IMR-90 (cell line): ENCODE data around the gene PXDC1. TPM values are rescaled to one million over a fixed set of nuclear protein-coding genes. Genes with fewer than 3 reads are reported as not detected.

Experiments
- ATAC-seq: fragments of 200-7000 bp; cut with Tn5 transposase; 2 replicates; pipeline ENCODE4 v1.9.1; 2020; ENCODE audit warnings: low read depth, mild to moderate bottlenecking, moderate library complexity
- BruUV-seq: library from RNA; stranded (reverse); fragments of 400-500 nt; replicated peaks from 2 replicates; lab custom pipeline; 2021; lab: Mats Ljungman, UMichigan
- CTCF ChIA-PET: fragments of 300-600 bp; formaldehyde crosslinking; extraction: SDS; loops from one replicate; lab custom pipeline; 2021; ENCODE audit warnings: antibody characterized with exemption; lab: Yijun Ruan, JAX
- POLR2A ChIA-PET: fragments of 300-600 bp; sonication (Branson Sonifier 250); formaldehyde crosslinking; loops from one replicate; lab custom pipeline; 2022; ENCODE audit warnings: antibody characterized with exemption; ENCODE audit not compliant: unreplicated experiment; lab: Charles Lee
- DNase-seq: peaks from one replicate; pipeline ENCODE4 v3.0.0; 2013
- H2AFZ ChIP-seq: replicated peaks from 2 replicates; pipeline ENCODE3; 2013; ENCODE audit warnings: low read length, mild to moderate bottlenecking; ENCODE audit not compliant: poor library complexity
- H2AK5ac ChIP-seq: 2 replicates; pipeline ENCODE4 v1.6.1; 2013; ENCODE audit warnings: low read depth, low read length, inconsistent platforms
- H2AK9ac ChIP-seq: replicated peaks from 2 replicates; pipeline ENCODE3; 2013; ENCODE audit warnings: mild to moderate bottlenecking, low read depth, low read length, moderate library complexity; ENCODE audit not compliant: poor library complexity
- H2BK120ac ChIP-seq: 2 replicates; pipeline ENCODE4 v1.6.1; 2013; ENCODE audit warnings: low read depth, low read length, inconsistent platforms
- H2BK15ac ChIP-seq: 3 replicates; pipeline ENCODE4 v1.6.1; 2013; ENCODE audit warnings: low read depth, low read length, inconsistent platforms
- H2BK20ac ChIP-seq: 2 replicates; pipeline ENCODE4 v1.6.1; 2013; ENCODE audit warnings: low read depth, mild to moderate bottlenecking, inconsistent platforms, low read length, moderate library complexity
- H2BK5ac ChIP-seq: 2 replicates; pipeline ENCODE4 v1.6.1; 2013; ENCODE audit warnings: mild to moderate bottlenecking, low read depth, low read length, inconsistent platforms; ENCODE audit not compliant: poor library complexity, severe bottlenecking
- H3K14ac ChIP-seq: replicated peaks from 2 replicates; pipeline ENCODE4 v1.6.1; 2013; ENCODE audit warnings: low read depth, low read length, inconsistent platforms
- H3K18ac ChIP-seq: 2 replicates; pipeline ENCODE4 v1.6.1; 2013; ENCODE audit warnings: low read depth, low read length, control low read depth
- H3K23ac ChIP-seq: 2 replicates; pipeline ENCODE4 v1.6.1; 2013; ENCODE audit warnings: low read depth, low read length, inconsistent platforms
- H3K27ac ChIP-seq: 2 replicates; pipeline ENCODE4 v1.5.1; 2013; ENCODE audit warnings: mild to moderate bottlenecking, control low read depth, low read length; ENCODE audit not compliant: insufficient read depth
- H3K27me3 ChIP-seq: 2 replicates; pipeline ENCODE4 v1.6.1; 2013; ENCODE audit warnings: low read length; ENCODE audit not compliant: control insufficient read depth, insufficient read depth
- H3K36me3 ChIP-seq: 2 replicates; pipeline ENCODE4 v1.6.1; 2013; ENCODE audit warnings: low read length, mixed read lengths; ENCODE audit not compliant: control insufficient read depth, insufficient read depth
- H3K4ac ChIP-seq: 2 replicates; pipeline ENCODE4 v1.6.1; 2013; ENCODE audit warnings: low read depth, low read length, inconsistent platforms
- H3K4me1 ChIP-seq: 2 replicates; pipeline ENCODE4 v1.6.1; 2013; ENCODE audit warnings: low read length, mixed read lengths; ENCODE audit not compliant: control insufficient read depth, insufficient read depth
- H3K4me2 ChIP-seq: 2 replicates; pipeline ENCODE4 v1.6.1; 2013; ENCODE audit warnings: low read depth, mild to moderate bottlenecking, control low read depth, low read length, moderate library complexity
- H3K4me3 ChIP-seq: 2 replicates; pipeline ENCODE4 v1.5.1; 2013; ENCODE audit warnings: low read depth, mild to moderate bottlenecking, control low read depth, low read length, moderate library complexity; ENCODE audit not compliant: insufficient read depth
- H3K56ac ChIP-seq: 2 replicates; pipeline ENCODE4 v1.6.1; 2013; ENCODE audit warnings: low read length, inconsistent platforms; ENCODE audit not compliant: insufficient read depth; ENCODE audit errors: extremely low read depth
- H3K79me1 ChIP-seq, 2 experiments: 2 replicates each; pipeline ENCODE4 v1.6.1; 2013; ENCODE audit warnings: low read length in 2 of 2, inconsistent platforms in 1 of 2, low read depth in 1 of 2
- H3K9ac ChIP-seq: 2 replicates; pipeline ENCODE4 v1.6.1; 2013; ENCODE audit warnings: low read depth, low read length, control low read depth
- H3K9me1 ChIP-seq: 2 replicates; pipeline ENCODE4 v1.6.1; 2013; ENCODE audit warnings: low read length, inconsistent platforms; ENCODE audit not compliant: insufficient read depth
- H3K9me3 ChIP-seq: 2 replicates; pipeline ENCODE4 v1.6.1; 2013; ENCODE audit warnings: low read length; ENCODE audit not compliant: control insufficient read depth, insufficient read depth
- H4K20me1 ChIP-seq: 2 replicates; pipeline ENCODE4 v1.6.1; 2013; ENCODE audit warnings: low read length, inconsistent platforms; ENCODE audit not compliant: insufficient read depth
- H4K5ac ChIP-seq: 2 replicates; pipeline ENCODE4 v1.6.1; 2013; ENCODE audit warnings: mild to moderate bottlenecking, low read depth, low read length, control low read depth
- H4K8ac ChIP-seq, 2 experiments: 2 replicates each; pipeline ENCODE4 v1.6.1; 2013; ENCODE audit warnings: low read depth in 2 of 2, low read length in 2 of 2, control low read depth in 1 of 2, inconsistent platforms in 1 of 2
- H4K91ac ChIP-seq: 2 replicates; pipeline ENCODE4 v1.6.1; 2013; ENCODE audit warnings: low read depth, low read length, inconsistent platforms; ENCODE audit not compliant: insufficient read depth
- FOS ChIP-seq: fragments of 150-350 bp; IDR thresholded peaks from 2 replicates; pipeline ENCODE4 v1.6.1; 2016; ENCODE audit warnings: low read depth, low read length
- MXI1 ChIP-seq: IDR thresholded peaks from 2 replicates; pipeline ENCODE4 v1.6.1; 2012; ENCODE audit warnings: low read depth, mild to moderate bottlenecking, low read length, moderate library complexity, borderline replicate concordance
- NFE2L2 ChIP-seq: fragments of 150-350 bp; IDR thresholded peaks from 2 replicates; pipeline ENCODE4 v1.6.1; 2016; ENCODE audit warnings: low read depth, mild to moderate bottlenecking, low read length
- RCOR1 ChIP-seq: IDR thresholded peaks from 2 replicates; pipeline ENCODE4 v1.6.1; 2012; ENCODE audit warnings: mild to moderate bottlenecking, low read length, improper control_type of control experiment; ENCODE audit not compliant: insufficient replicate concordance
- SMC3 ChIP-seq: fragments of 150-350 bp; IDR thresholded peaks from 2 replicates; pipeline ENCODE4 v1.6.1; 2016; ENCODE audit warnings: low read depth, mild to moderate bottlenecking, antibody characterized with exemption, low read length, moderate library complexity
- USF2 ChIP-seq: fragments of 150-350 bp; IDR thresholded peaks from 2 replicates; pipeline ENCODE4 v1.6.1; 2017; ENCODE audit warnings: mild to moderate bottlenecking, antibody characterized with exemption, low read length, low read depth
- WGBS, 2 experiments: methylation state at CpG; one replicate each; pipeline versions ENCODE4 v1.1.5 to v1.1.7; 2013; ENCODE audit warnings: missing lambda C conversion rate in 2 of 2; ENCODE audit not compliant: insufficient read length in 1 of 2; ENCODE audit errors: extremely low coverage in 2 of 2; 5-methylcytosine and 5-hydroxymethylcytosine counted together
- dilution Hi-C: fragments of 300-500 bp; cut with HindIII; formaldehyde crosslinking; loops from one replicate; pipeline ENCODE4 v1.14.3; 2018; ENCODE audit warnings: low sequenced_read_pairs; ENCODE audit not compliant: unreplicated experiment
- in situ Hi-C: fragments of 300-500 bp; cut with MboI; formaldehyde crosslinking; loops from 3 replicates; pipeline ENCODE4 v1.14.3; 2019; ENCODE audit warnings: low sequenced_read_pairs, inconsistent platforms, mixed read lengths
- intact Hi-C: fragments of 100-400 bp; cut with micrococcal nuclease; formaldehyde crosslinking; loops from 2 replicates; pipeline ENCODE4 v1.10.0; 2022
- polyA plus RNA-seq, 3 experiments: library from polyadenylated mRNA; depleted of rRNA; stranded (reverse); fragments of >200 nt; gene quantifications; 2 replicates each; pipeline ENCODE4 v1.2.3, GENCODE V29; 2012; ENCODE audit warnings: low replicate concordance in 1 of 3
- total RNA-seq: library from RNA; depleted of rRNA; stranded (reverse); fragments of >200 nt; gene quantifications from 2 replicates; pipeline ENCODE4 v1.2.3, GENCODE V29; 2012

The PXDC1 gene
- total and polyA plus RNA-seq, 2 of the 4 experiments (the other 2 are of a cell fraction) = 63.3 to 72.2 TPM

- TF ChIP-seq SMC3 = no peak
These were observed 13.0 kb downstream of the PXDC1 start (continued) for GRCh38 chr6:3738381-3739131.

DNA sequence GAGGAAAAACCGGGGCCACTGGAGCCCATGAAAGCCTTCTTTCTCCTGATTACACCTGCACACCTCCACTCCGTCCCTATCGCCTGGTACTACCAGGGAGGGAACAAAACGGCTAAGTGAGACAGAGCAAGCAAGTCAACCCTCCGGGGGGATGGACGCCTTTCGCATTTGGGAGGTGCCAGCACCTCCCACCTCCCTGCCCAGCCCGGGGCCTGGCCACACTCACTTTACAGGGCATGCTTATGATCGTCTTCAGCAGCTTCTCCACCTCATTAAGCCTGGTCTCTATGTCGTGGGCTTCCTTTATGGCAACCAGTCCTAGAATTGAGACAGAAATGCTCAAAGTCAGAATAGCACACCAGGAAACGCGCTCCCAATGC, 13.7 kb downstream of the PXDC1 start:
- intact Hi-C loops (no loop called here), dilution Hi-C loops (no loop called here), in situ Hi-C loops (loop anchor here (25.0 kb wide), 1 partner anchor 601 kb away; no protein-coding TSS in a partner anchor)
- H2BK20ac ChIP-seq = no peak overlapping the region
- H3K9ac ChIP-seq = no peak overlapping the region
- no peak overlapping the region for H2BK120ac ChIP-seq
- no peak overlapping the region for H2AK5ac ChIP-seq
- H3K36me3 ChIP-seq = peaks cover 37% of the 10 kb centered on the region
- DNase-seq (no peak), ATAC-seq (no peak)
- 0 out of 2 replicates have a peak, but pooled peaks cover 4% of the 10 kb centered on the region for H3K9me3 ChIP-seq
- no peak overlapping the region for H3K18ac ChIP-seq
- no peak overlapping the region for H3K4ac ChIP-seq
- H3K27me3 ChIP-seq = no peaks in the 10 kb centered on the region
- no peak overlapping the region for H4K8ac ChIP-seq
- 87% methylated on average over 5 of the region's 12 CpGs; no CpG with 5 or more reads in 1 of the 2 experiments for WGBS, 2 experiments
- H2BK5ac ChIP-seq = no peak overlapping the region
- H3K23ac ChIP-seq = no peak overlapping the region
- no peak overlapping the region for H3K4me2 ChIP-seq
- no peak overlapping the region for H3K27ac ChIP-seq
- CTCF ChIA-PET = no interaction called here
- H3K14ac ChIP-seq = no peak overlapping the region
- no peak overlapping the region for H4K91ac ChIP-seq
- no peak overlapping the region for H3K4me3 ChIP-seq
- POLR2A ChIA-PET = no interaction called here
- no peak for TF ChIP-seq MXI1
- TF ChIP-seq FOS = no peak
- no peak for TF ChIP-seq RCOR1
- TF ChIP-seq USF2 = no peak
- no peak for TF ChIP-seq NFE2L2
- no peak overlapping the region for H2AFZ ChIP-seq
- no TSS peak for BruUV-seq
- H2AK9ac ChIP-seq = no peak overlapping the region
- H3K56ac ChIP-seq = no peak overlapping the region
- H2BK15ac ChIP-seq = no peak overlapping the region
- H4K5ac ChIP-seq = no peak overlapping the region
- H3K4me1 ChIP-seq = peaks cover 28% of the 10 kb centered on the region
- peaks cover 100% of the 10 kb centered on the region for H4K20me1 ChIP-seq
- H3K79me1 ChIP-seq = peaks cover 46 to 97% of the 10 kb centered on the region in 2 experiments
- peaks cover 21% of the 10 kb centered on the region; the same call in 1 of the 2 replicates for H3K9me1 ChIP-seq
